IPS DF 4.7 (cell line): ENCODE results near the gene DCBLD1.

ENCODE experiments used
- DNase-seq: peaks from one replicate; pipeline ENCODE4 v3.0.0-alpha.2; 2013; ENCODE audit warnings: low spot score; ENCODE audit errors: extremely low read depth

The DCBLD1 gene

GRCh38 chr6:117469791-117470190 lies 12.7 kb upstream of the DCBLD1 start:
- DNase-seq, result no peak

DNA sequence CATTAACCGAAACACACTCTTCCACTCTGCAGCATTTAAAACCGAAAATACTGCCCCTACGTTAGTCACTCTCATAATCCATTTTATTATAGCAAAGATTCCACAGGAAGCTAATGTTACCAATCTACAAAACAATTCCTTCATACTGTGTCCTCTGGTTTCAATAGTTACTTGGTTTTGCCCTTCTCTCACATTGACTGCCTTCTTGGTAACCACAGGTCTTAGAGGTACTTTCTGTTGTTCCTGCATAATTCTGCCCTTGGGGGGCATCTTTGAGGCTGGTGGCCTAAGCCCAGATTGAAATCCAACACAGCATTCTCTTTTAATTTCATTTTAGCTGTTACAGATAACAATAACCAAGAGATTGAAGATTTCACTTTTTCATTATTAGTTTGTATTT lies 9.8 kb upstream of the DCBLD1 start:
- DNase-seq, result no peak

DNA sequence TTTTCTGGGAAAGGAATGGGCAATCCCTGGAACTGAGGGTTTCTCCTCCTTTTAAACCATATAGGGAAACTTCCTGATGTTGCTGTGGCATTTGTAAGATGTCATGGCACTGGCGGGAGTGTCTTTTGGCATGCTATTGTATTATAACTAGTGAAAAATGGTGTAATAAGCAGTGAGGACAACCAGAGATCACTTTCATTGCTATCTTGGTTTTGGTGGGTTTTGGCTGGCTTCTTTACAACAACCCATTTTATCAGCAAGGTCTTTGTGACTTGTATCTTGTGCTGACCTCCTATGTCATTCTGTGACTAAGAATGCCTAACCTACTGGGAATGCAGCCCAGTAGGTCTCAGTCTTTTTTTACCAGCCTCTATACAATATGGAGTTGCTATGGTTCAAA lies 9.1 kb upstream of the DCBLD1 start:
- DNase-seq, result no peak

GRCh38 chr6:117477988-117478852 lies 4.3 kb upstream of the DCBLD1 start:
- DNase-seq, result no peak

- DNase-seq, result no peak
These were observed 3.6 kb upstream of the DCBLD1 start for GRCh38 chr6:117478853-117479231.

- no peak for DNase-seq
These were observed 1.8 kb upstream of the DCBLD1 start for GRCh38 chr6:117480651-117481050.

GRCh38 chr6:117481278-117481925 lies 1.1 kb upstream of the DCBLD1 start:
- no peak for DNase-seq

DNA sequence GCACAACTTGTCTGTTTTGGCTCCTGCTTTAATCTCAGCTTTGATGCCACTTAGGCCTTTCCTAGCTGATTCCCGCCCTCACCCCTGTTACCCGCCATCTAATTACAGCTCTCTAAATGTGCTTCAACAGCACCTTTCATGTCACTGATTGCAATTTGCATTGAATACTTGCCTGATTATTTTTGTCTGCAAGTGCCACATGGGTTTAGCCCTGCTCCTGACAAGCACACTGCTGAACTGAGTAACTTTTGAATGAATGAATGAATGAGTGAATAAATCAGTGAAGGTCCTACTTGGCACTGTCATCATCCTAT lies 591 bp upstream of the DCBLD1 start:
- DNase-seq, result no peak

- no peak for DNase-seq
These were observed 650 bp downstream of the DCBLD1 start for GRCh38 chr6:117483004-117483644.

DNA sequence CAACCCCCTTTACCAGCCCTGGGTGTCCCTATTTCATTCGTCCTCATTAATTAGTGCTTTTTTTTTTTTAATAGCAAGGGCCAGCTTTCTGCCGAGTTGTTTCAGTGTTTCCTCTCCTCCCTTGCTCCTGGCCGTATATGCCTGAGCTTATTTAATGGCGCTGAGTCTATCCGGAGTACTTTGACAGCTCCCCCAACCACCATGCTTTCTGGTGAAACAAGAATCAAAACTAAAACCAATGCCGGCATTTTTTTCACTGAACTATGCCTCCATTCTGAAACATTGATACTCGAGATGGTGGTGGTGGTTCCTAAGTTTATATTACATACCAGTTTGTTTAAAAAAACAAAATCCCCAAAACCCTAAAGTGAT lies 1.2 kb downstream of the DCBLD1 start:
- no peak for DNase-seq

DNA sequence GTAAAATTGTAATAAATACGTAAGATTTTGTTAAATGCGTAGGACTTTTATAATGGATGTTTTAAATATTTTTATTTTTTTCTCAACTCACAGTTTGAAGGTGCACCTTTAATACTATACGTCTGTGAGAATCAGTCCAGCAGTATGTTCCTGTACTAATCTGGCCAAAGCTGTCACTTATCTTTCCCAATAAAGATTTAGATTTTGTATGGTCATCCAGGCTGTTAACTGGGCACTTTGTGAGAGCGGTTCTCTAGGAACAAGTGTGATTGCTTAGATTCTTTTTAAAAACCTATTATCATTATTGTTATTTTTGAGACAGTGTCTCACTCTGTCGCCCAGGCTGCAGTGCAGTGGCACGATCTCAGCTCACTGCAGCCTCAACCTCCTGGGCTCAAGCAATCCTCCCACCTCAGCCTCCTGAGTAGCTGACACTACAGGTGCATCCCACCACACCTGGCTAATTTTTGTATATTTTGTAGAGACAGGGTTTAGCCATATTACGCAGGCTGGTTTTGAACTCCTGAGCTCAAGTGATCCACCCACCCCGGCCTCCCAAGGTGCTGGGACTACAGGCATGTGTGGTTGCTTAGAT lies 1.7 kb downstream of the DCBLD1 start:
- DNase-seq, result no peak

DNA sequence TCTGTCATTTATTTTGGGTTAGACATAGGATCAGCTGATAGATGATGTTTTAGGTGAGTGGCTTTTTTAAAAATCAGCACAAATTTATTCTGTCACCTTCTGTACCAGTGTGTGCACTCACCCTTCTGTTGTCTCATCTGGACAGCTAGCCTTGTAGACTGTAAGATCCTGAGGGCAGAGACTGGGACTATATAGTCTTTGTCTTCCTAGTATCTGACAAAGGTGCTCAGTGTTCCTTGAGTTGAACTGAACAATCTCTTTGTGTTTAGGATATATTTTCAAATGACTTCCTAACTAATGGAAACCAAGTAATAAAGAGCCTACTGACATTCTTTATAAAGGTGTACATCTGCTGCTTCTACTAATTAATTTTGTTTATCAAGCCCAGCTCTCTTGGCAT lies 3.0 kb downstream of the DCBLD1 start:
- DNase-seq, result no peak

DNA sequence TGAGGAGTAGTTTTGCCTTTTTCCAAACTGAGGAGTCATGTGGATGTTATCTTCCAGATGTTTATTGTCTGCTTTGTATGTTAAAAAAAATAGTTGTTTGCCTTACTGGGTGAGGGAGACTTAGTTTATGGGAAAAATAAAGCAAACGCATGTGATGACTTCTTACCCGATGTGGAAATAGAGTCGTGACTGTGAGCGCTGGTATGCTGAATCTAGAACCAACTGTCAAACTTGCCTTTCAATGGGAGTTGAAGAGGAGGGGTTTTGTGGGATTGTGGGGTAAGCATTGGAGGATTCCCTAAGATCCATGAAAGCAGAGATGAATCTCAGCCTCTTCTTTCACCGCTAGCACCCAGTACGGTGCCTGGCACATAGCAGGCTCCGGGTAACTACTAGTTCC lies 5.3 kb downstream of the DCBLD1 start:
- DNase-seq, result no peak

DNA sequence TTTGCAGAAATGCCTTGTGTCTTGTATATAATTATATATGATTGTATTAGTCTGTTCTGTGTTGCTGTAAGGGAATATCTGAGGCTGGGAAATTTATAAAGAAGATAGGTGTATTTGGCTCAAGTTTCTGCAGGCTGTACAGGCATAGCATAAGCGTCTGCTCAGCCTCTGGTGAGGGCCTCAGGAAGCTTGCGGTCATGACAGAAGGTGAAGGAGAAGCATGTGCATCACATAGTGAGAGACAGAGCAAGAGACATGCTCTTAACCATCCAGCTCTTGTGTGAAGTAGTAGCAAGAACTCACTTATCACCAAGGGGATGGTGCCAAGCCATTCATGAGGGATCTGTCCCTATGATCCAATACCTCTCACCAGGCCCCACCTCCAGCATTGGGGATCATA lies 6.5 kb downstream of the DCBLD1 start:
- no peak for DNase-seq

DNA sequence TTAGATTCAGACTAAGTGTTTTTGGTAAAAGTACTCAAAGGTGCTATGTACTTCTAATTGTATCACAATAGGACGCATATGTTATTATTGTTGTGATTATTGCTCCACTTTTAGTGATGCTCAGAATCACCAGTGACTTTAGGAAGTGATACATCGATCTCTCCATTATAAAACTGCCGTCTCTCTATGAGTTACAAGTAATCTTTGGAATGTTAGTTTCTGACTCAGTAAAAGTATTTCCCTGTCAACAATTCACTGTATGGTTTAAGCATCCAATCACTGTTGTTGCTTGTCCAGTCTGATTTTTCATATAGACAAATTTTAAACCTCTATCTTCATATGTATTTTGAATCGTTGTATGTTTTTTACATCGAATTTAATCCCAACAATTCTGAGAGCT lies 9.4 kb downstream of the DCBLD1 start:
- no peak for DNase-seq

GRCh38 chr6:117493470-117493869 lies 11.0 kb downstream of the DCBLD1 start:
- no peak for DNase-seq

DNA sequence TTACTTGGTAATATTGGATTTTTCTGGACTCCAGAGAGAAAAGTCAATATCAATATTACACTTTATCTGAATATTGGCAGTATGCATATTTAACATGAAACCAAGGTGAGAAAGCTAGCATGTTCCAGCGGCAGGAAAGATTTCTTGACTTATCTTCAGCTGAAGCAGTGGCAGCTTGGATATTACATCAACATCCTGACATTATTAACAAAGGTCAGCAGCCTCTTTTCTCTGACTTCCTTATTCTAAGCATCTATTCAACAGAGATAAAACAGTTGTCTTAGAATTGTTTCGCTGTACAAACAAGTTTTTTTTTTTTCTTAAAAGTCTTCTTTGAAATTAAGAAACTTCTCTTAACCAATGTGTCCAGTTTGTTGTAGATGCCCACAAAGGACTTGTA lies 11.8 kb downstream of the DCBLD1 start:
- DNase-seq, result no peak

DNA sequence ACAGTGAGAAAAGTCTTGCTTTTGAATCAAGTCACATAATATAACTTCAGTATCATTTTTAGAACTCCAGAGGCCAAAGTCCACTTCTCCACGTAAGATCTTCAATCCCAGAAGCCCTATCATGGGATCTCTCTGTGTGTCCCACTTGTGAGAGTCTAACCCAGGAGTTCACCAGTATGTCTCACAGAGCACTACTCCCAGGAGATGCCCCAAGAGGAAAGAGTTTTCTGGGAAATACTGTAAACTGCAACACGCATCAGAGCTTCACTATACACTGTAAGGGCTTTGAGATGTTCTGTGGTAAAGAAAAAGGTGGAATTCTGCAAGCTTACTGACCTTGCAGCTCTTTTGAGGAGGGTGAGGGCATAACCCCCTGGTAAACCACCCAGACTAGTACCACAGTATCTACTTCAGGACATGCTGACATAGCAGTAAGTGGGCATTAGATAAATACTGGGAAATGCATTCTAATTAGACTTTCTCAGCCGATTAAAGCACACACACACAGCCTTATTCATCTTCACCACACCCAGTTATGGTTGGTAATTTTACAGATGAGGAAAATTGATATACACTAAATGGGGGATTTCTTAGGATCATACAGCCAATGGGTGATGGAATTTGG lies 12.3 kb downstream of the DCBLD1 start:
- DNase-seq, result no peak

GRCh38 chr6:117495425-117495824 lies 13.0 kb downstream of the DCBLD1 start:
- DNase-seq, result no peak

DNA sequence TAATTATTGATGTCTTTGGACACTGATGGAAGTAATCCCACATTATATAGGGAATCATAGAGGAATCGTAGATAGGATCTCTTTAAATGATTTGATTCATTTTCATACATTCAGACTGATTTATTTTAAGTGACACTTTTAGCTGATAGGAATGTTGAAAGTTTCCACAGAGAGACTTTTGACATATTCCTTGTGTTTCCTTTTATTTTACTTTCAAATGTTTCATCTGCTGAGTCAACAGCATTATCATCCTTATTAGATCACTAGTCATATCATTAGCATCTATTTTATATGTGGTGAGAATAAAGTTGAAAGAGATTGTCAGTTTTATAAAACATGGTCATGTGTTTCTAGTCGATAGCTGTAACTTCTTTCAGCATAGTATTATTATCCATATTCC lies 13.4 kb downstream of the DCBLD1 start:
- DNase-seq, result no peak

GRCh38 chr6:117496383-117496990 lies 14.0 kb downstream of the DCBLD1 start:
- no peak for DNase-seq

DNA sequence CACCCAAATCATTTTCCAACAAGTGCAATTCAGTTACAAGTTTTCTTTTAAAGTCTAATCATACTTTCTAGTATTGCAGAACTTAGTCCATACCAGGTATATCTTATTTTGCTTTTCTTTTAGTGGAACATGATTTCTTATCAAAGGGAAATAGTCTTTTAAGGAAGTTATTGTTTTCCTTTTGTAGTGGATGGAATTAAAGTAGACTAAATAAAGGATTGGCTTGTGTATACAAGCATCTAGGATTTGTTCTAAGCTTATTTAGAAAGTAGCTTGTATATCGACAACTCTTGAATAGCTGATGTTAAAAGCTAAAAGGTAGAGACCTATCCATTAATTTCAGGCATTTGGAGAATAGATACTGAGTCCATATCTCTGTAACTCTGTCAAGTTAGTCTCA lies 14.8 kb downstream of the DCBLD1 start:
- DNase-seq, result no peak
